OCI-LY7 (cell line): ENCODE measurements around the gene SUCNR1. TPM values are rescaled to one million over a fixed set of nuclear protein-coding genes. Genes with fewer than 3 reads are reported as not detected.
"Not testable (repeated sequence)": the region's sequence is repeated elsewhere in the genome, so short reads cannot be mapped to it uniquely, and the experiment has no call there.

Source experiments
- BruUV-seq: library from RNA; stranded (reverse); fragments of 400-500 nt; replicated peaks from 2 replicates; lab custom pipeline; 2021; lab: Mats Ljungman, UMichigan
- CTCF ChIA-PET: fragments of 300-600 bp; sonication (Branson Sonifier 250); formaldehyde crosslinking; loops from one replicate; lab custom pipeline; 2022; ENCODE audit warnings: antibody characterized with exemption; ENCODE audit not compliant: unreplicated experiment; lab: Charles Lee
- POLR2A ChIA-PET: fragments of 300-600 bp; sonication (Branson Sonifier 250); formaldehyde crosslinking; loops from one replicate; lab custom pipeline; 2022; ENCODE audit warnings: antibody characterized with exemption; lab: Charles Lee
- DNase-seq: peaks from one replicate; pipeline ENCODE4 v3.0.0-alpha.2; 2015; ENCODE audit warnings: low spot score
- H2AFZ ChIP-seq: fragments of 200-600 bp; sonication (generic), shearing (Covaris generic); 2 replicates; pipeline ENCODE4 v1.6.1; 2014; ENCODE audit warnings: mild to moderate bottlenecking, antibody characterized with exemption, low read length, moderate library complexity
- H3K27ac ChIP-seq: fragments of 200-600 bp; sonication (generic); 2 replicates; pipeline ENCODE4 v1.5.1; 2014; ENCODE audit warnings: mixed run types, low read depth, mild to moderate bottlenecking, moderate library complexity, low read length, inconsistent platforms; ENCODE audit not compliant: poor library complexity, severe bottlenecking
- H3K36me3 ChIP-seq: fragments of 200-600 bp; sonication (generic); 2 replicates; pipeline ENCODE4 v1.6.1; 2014; ENCODE audit warnings: mild to moderate bottlenecking, antibody characterized with exemption, low read length, moderate library complexity, mixed read lengths; ENCODE audit not compliant: insufficient read depth
- H3K4me1 ChIP-seq: fragments of 200-600 bp; sonication (generic); 2 replicates; pipeline ENCODE4 v1.5.1; 2014; ENCODE audit warnings: mild to moderate bottlenecking, low read length; ENCODE audit not compliant: insufficient read depth, poor library complexity, severe bottlenecking
- H3K4me2 ChIP-seq: fragments of 200-600 bp; sonication (generic); 2 replicates; pipeline ENCODE4 v1.6.1; 2014; ENCODE audit warnings: mild to moderate bottlenecking, low read length
- H3K4me3 ChIP-seq: fragments of 200-600 bp; sonication (generic); 2 replicates; pipeline ENCODE4 v1.5.1; 2014; ENCODE audit warnings: mild to moderate bottlenecking, low read depth, low read length; ENCODE audit not compliant: poor library complexity, severe bottlenecking
- H3K79me2 ChIP-seq: fragments of 200-600 bp; sonication (generic); 2 replicates; pipeline ENCODE4 v1.6.1; 2016; ENCODE audit warnings: low read depth, mild to moderate bottlenecking, low read length, moderate library complexity, mixed read lengths; ENCODE audit not compliant: insufficient read depth
- H3K9me2 ChIP-seq: fragments of 200-600 bp; sonication (generic); 2 replicates; pipeline ENCODE4 v1.6.1; 2016; ENCODE audit warnings: mild to moderate bottlenecking, low read length, mixed read lengths; ENCODE audit not compliant: insufficient read depth
- H3K9me3 ChIP-seq: fragments of 200-600 bp; sonication (generic); 2 replicates; pipeline ENCODE4 v1.6.1; 2014; ENCODE audit warnings: mild to moderate bottlenecking, mixed run types, low read length, mixed read lengths
- H4K20me1 ChIP-seq: fragments of 200-600 bp; sonication (generic); 2 replicates; pipeline ENCODE4 v1.6.1; 2014; ENCODE audit warnings: mild to moderate bottlenecking, antibody characterized with exemption, low read length, moderate library complexity, mixed read lengths; ENCODE audit not compliant: insufficient read depth
- EZH2phosphoT487 ChIP-seq: fragments of 200-600 bp; sonication (generic); IDR thresholded peaks from 2 replicates; pipeline ENCODE4 v1.6.1; 2018; ENCODE audit warnings: low read depth, borderline replicate concordance, mild to moderate bottlenecking, mixed run types, antibody characterized with exemption, low read length, moderate library complexity, mixed read lengths
- intact Hi-C: fragments of 100-400 bp; cut with micrococcal nuclease; formaldehyde crosslinking; loops from one replicate; pipeline ENCODE4 v1.10.0; 2022; ENCODE audit not compliant: unreplicated experiment
- total RNA-seq, 2 experiments: library from RNA; depleted of rRNA in 1 of 2; stranded (reverse); fragments of >200 nt in 1 of 2; shearing (Covaris generic) in 1 of 2; gene quantifications; 2 replicates each; pipeline ENCODE4 v1.2.3, GENCODE V29; 2014 to 2022
- TF ChIP-seq, protein P1 (sequence below): fragments of 200-600 bp; sonication (generic); conservative IDR thresholded peaks from 2 replicates; pipeline ENCODE4 v1.5.1; 2014; ENCODE audit warnings: mild to moderate bottlenecking, antibody characterized with exemption, low read length, moderate library complexity, mixed read lengths

SUCNR1 gene
- total RNA-seq, 2 experiments from 2014 or later, result not detected

DNA sequence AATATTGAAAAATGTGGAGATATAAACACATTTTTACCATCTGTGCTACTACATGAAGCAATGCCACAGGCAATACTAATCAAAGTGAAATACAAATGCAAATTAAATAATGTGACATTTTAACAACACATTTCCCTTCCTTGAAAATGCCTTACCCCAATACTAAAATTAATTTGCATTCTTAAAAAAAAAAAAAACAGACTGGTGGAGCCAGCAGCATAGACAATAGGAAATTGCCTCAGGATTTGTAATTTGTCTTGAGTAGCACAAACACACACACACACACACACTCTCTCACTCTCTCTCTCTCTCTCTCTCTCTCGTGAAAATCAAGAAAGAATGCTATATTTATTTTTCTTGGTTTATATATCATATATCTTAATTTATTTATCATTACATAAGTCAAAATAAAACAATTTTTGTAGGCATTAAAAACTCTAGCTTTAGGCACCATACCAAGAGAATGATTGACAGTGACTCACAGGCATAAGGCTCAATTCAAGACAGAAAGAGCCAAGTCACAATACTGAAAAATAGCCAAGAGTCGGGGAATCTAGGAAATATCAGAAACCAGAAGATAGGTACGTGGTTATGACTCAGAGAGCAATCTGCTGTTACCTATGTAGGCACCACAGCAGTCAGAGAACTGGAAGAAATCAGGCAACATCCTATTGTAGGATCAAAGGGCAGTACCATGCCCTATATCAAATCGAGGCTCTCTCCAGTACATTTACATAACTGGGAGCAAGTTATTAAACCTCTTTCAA is 23.0 kb downstream of the SUCNR1 start:
- no peaks in the 10 kb centered on the region for H3K4me1 ChIP-seq
- no peaks in the 10 kb centered on the region for H3K9me2 ChIP-seq
- no peaks in the 10 kb centered on the region for H3K36me3 ChIP-seq
- H3K79me2 ChIP-seq, result no peaks in the 10 kb centered on the region
- intact Hi-C loops, result no loop called here
- TF ChIP-seq, protein P1, sequence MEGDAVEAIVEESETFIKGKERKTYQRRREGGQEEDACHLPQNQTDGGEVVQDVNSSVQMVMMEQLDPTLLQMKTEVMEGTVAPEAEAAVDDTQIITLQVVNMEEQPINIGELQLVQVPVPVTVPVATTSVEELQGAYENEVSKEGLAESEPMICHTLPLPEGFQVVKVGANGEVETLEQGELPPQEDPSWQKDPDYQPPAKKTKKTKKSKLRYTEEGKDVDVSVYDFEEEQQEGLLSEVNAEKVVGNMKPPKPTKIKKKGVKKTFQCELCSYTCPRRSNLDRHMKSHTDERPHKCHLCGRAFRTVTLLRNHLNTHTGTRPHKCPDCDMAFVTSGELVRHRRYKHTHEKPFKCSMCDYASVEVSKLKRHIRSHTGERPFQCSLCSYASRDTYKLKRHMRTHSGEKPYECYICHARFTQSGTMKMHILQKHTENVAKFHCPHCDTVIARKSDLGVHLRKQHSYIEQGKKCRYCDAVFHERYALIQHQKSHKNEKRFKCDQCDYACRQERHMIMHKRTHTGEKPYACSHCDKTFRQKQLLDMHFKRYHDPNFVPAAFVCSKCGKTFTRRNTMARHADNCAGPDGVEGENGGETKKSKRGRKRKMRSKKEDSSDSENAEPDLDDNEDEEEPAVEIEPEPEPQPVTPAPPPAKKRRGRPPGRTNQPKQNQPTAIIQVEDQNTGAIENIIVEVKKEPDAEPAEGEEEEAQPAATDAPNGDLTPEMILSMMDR, result no peak
- no peak for TF ChIP-seq EZH2phosphoT487
- no peak overlapping the region for H3K27ac ChIP-seq
- H3K4me3 ChIP-seq, result no peak overlapping the region
- no peaks in the 10 kb centered on the region for H3K9me3 ChIP-seq
- H2AFZ ChIP-seq, result no peak overlapping the region
- no peaks in the 10 kb centered on the region for H4K20me1 ChIP-seq
- ChIA-PET POLR2A (no interaction called here), CTCF (no interaction called here)
- H3K4me2 ChIP-seq, result no peak overlapping the region
- DNase-seq, result no peak
- BruUV-seq, result no TSS peak

DNA sequence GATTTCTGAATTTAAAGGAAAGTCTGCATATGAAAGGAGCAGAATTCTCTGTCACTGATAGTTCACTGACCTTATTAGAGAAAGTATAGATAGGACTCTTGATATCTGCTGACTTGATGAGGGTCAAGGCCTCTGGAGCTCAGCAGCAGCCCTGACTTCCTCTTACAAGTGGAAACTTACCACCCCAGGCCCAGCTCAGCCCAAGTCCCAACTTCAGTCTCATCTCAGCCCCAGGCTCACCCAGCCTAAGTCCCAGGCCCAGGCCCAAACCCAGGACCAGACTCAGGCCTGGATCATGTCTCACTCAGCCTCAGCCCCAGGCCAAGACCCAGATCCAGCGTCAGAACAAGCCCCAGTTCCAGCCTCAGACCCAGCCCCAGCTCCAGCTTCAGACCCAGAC is 24.7 kb downstream of the SUCNR1 start:
- intact Hi-C loops, H3K4me3 ChIP-seq: not testable (repeated sequence)

DNA sequence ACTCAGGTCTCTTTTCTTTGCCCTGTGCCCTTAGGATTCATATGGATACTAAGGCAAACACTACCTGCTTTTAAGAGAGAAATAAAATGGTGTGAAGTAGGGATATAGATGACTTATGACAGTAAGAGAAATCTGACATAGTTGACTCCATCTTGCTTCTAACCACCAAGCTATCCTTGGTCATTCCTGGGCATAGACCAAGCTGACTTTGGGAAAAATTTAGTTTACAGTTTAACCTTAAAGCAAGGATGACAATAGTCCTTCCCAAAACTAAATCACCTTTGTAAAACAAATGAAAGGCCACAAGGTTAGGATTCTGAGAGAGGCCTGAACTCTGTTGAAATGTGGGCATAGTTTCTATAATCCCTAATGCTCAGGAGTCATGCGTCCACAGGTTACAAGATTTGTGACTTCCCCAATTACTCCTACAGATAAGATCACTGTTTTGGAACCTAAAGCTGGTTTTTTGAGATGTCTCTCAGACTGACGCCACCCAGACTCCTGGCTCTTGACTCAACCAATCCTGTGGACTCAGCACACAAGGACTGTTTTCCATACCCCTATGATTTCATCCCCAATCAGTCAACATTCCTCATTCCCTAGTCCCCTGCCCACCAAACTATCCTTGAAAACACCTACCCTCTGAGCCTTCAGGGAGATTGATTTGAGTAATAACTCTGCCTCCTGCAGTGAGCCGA is 25.3 kb downstream of the SUCNR1 start:
- POLR2A ChIA-PET, result interaction anchor here (0.6 kb wide), 1 partner anchor 528 kb away, joined by 3 read pairs; no protein-coding TSS in a partner anchor
- H3K4me3 ChIP-seq, BruUV-seq, intact Hi-C loops, H4K20me1 ChIP-seq, H3K36me3 ChIP-seq, H3K9me3 ChIP-seq, DNase-seq, H3K4me1 ChIP-seq, H3K79me2 ChIP-seq, H3K4me2 ChIP-seq, H2AFZ ChIP-seq, CTCF ChIA-PET, H3K9me2 ChIP-seq, H3K27ac ChIP-seq: not testable (repeated sequence)

More for the DNA sequence above, 24.7 kb downstream of the SUCNR1 start:
- H3K4me2 ChIP-seq, DNase-seq, BruUV-seq, H3K9me2 ChIP-seq, H3K36me3 ChIP-seq, H4K20me1 ChIP-seq, H3K4me1 ChIP-seq, H3K79me2 ChIP-seq, H3K9me3 ChIP-seq, H2AFZ ChIP-seq, CTCF ChIA-PET, H3K27ac ChIP-seq: not testable (repeated sequence)
- POLR2A ChIA-PET, result interaction anchor here (0.6 kb wide), 2 partner anchors 12 to 668 kb away, joined by 3 to 5 read pairs; no protein-coding TSS in a partner anchor
